ENCODE measurements around the gene LIMK2. TPM values are rescaled to one million over a fixed set of nuclear protein-coding genes. Genes with fewer than 3 reads are reported as not detected.
A peak's percentile ranks its signal among the peaks of the same experiment; 100 is the strongest.

LIMK2 gene
- total and polyA plus RNA-seq, 10 of the 15 experiments (the other 5 are each of a cell fraction or from before 2014, with no cell fraction given), result 2.9 to 40.4 (median 26.7) TPM

GRCh38 chr22:31290494-31291471 is 78.7 kb downstream of the LIMK2 start (continued):
- TF ChIP-seq USF1 (IDR thresholded peaks at IDR 0.05; ENCODE audit: borderline replicate concordance, extremely low read length, insufficient read depth, low read depth, low read length) (peak; percentile 63), MLLT1 (IDR thresholded peaks at IDR 0.05) (no peak), ETV6 (conservative IDR thresholded peaks at IDR 0.05 in 1 of 2, IDR thresholded peaks at IDR 0.05 in 1 of 2; ENCODE audit: borderline replicate concordance in 1 of 2, low read depth in 1 of 2) (no peak), E4F1 (IDR thresholded peaks at IDR 0.05; ENCODE audit: borderline replicate concordance, partially characterized antibody) (no peak), POU2F2 (IDR thresholded peaks at IDR 0.05; ENCODE audit: borderline replicate concordance, low read depth, low read length) (no peak), MTA3 (IDR thresholded peaks at IDR 0.05; ENCODE audit: borderline replicate concordance, low read length) (no peak), GABPA (IDR thresholded peaks at IDR 0.05; ENCODE audit: low read depth) (no peak), SKIL (IDR thresholded peaks at IDR 0.05; ENCODE audit: low read depth, poor library complexity, severe bottlenecking) (no peak), FOS (IDR thresholded peaks at IDR 0.05; ENCODE audit: borderline replicate concordance, extremely low read depth, insufficient read length) (peak; percentile 25), SUZ12 (IDR thresholded peaks at IDR 0.05; ENCODE audit: unreplicated experiment) (no peak), POLR2AphosphoS2 (IDR thresholded peaks at IDR 0.05; ENCODE audit: low read depth, low read length) (0 out of 2 replicates have a peak, but pooled peaks have one; percentile 21), RBBP5 (conservative IDR thresholded peaks at IDR 0.05) (no peak), RFX5 (IDR thresholded peaks at IDR 0.05; ENCODE audit: low read depth, low read length) (peak; percentile 94), CTCF (IDR thresholded peaks at IDR 0.05 in 2 of 3, conservative IDR thresholded peaks at IDR 0.05 in 1 of 3; ENCODE audit: control insufficient read depth in 2 of 3, extremely low read depth in 1 of 3, insufficient read depth in 1 of 3, low read depth in 3 of 3, low read length in 3 of 3) (no peak), NFIC (IDR thresholded peaks at IDR 0.05; ENCODE audit: low read depth, low read length) (no peak), SIX5 (IDR thresholded peaks at IDR 0.05; ENCODE audit: low read depth, low read length, severe bottlenecking) (no peak)

All from GM12878 (cell line).